HepG2 (cell line): Measurements from ENCODE around the gene ALG10. TPM values are rescaled to one million over a fixed set of nuclear protein-coding genes. Genes with fewer than 3 reads are reported as not detected.
A peak's percentile ranks its signal among the peaks of the same experiment; 100 is the strongest.
"Not testable (repeated sequence)": the region's sequence is repeated elsewhere in the genome, so short reads cannot be mapped to it uniquely, and the experiment has no call there.

ENCODE experiments used
- ATAC-seq: fragments of 200-7000 bp; cut with Tn5 transposase; 3 replicates; pipeline ENCODE4 v1.9.1; 2020; ENCODE audit warnings: mild to moderate bottlenecking, moderate library complexity
- BruUV-seq: library from RNA; stranded (reverse); fragments of 400-500 nt; replicated peaks from 2 replicates; lab custom pipeline; 2021; lab: Mats Ljungman, UMichigan
- CTCF ChIA-PET: fragments of 300-600 bp; formaldehyde crosslinking; extraction: SDS; loops from one replicate; lab custom pipeline; 2021; ENCODE audit warnings: low total read pairs, inconsistent platforms, low intra/inter-chr PET ratio; lab: Yijun Ruan, JAX
- POLR2A ChIA-PET: fragments of 350-600 bp; sonication (Branson Sonifier 250); formaldehyde crosslinking; loops from one replicate; lab custom pipeline; 2020; ENCODE audit warnings: antibody characterized with exemption, inconsistent platforms; lab: Yijun Ruan, JAX
- DNase-seq: peaks from one replicate; pipeline ENCODE4 v3.0.0-alpha.2; 2015; ENCODE audit warnings: low spot score
- FAIRE-seq: peaks from 3 replicates; lab custom pipeline; 2011; peaks lifted over from hg19 to GRCh38; lab: Jason Lieb, UNC
- H2AFZ ChIP-seq: one replicate; pipeline ENCODE4 v1.6.1; 2011; ENCODE audit warnings: low read length, inconsistent platforms
- H3K27ac ChIP-seq: fragments of 300-600 bp; 3 replicates; pipeline ENCODE4 v1.8.0; 2011; ENCODE audit warnings: mixed run types, mild to moderate bottlenecking, mixed read lengths, low read length, inconsistent platforms; ENCODE audit not compliant: insufficient read depth; ENCODE audit errors: extremely low read length
- H3K27me3 ChIP-seq, 2 experiments: fragments of 200-600 bp in 1 of 2; 2 replicates in 1 of 2; 3 replicates in 1 of 2; pipeline versions ENCODE4 v1.6.0 to v1.8.0; 2011; ENCODE audit warnings: low read length in 2 of 2, mild to moderate bottlenecking in 2 of 2, moderate library complexity in 2 of 2, inconsistent platforms in 1 of 2; ENCODE audit not compliant: insufficient read depth in 2 of 2, control insufficient read depth in 1 of 2
- H3K36me3 ChIP-seq, 2 experiments: fragments of 200-600 bp in 1 of 2; replicated peaks in 1 of 2; 2 replicates in 1 of 2; 3 replicates in 1 of 2; pipeline versions ENCODE4 v1.5.1 to v1.8.0; 2011; ENCODE audit warnings: low read length in 2 of 2, inconsistent platforms in 1 of 2; ENCODE audit not compliant: insufficient read depth in 2 of 2, control insufficient read depth in 1 of 2
- H3K4me1 ChIP-seq: 2 replicates; pipeline ENCODE4 v1.5.1; 2012; ENCODE audit warnings: low read length, inconsistent platforms; ENCODE audit not compliant: insufficient read depth
- H3K4me2 ChIP-seq: 2 replicates; pipeline ENCODE4 v1.6.0; 2011; ENCODE audit warnings: low read depth, low read length, inconsistent platforms
- H3K4me3 ChIP-seq, 3 experiments: fragments of 200-600 bp in 1 of 3; sonication (generic), shearing (Covaris generic) in 1 of 3; replicated peaks in 1 of 3; 2 replicates each; pipeline ENCODE4 v1.5.1; 2011 to 2016; ENCODE audit warnings: low read length in 3 of 3, inconsistent platforms in 2 of 3, low read depth in 2 of 3, mild to moderate bottlenecking in 2 of 3, control low read depth in 1 of 3, mixed read lengths in 1 of 3; ENCODE audit not compliant: insufficient read depth in 1 of 3
- H3K79me2 ChIP-seq: one replicate; pipeline ENCODE4 v1.6.1; 2011; ENCODE audit warnings: low read length, inconsistent platforms; ENCODE audit not compliant: insufficient read depth
- H3K9ac ChIP-seq: 2 replicates; pipeline ENCODE4 v1.6.0; 2011; ENCODE audit warnings: mild to moderate bottlenecking, low read depth, low read length, inconsistent platforms; ENCODE audit not compliant: insufficient read depth
- H3K9me3 ChIP-seq: 2 replicates; pipeline ENCODE4 v1.5.1; 2012; ENCODE audit warnings: mild to moderate bottlenecking, low read length
- H4K20me1 ChIP-seq: 2 replicates; pipeline ENCODE4 v1.6.0; 2011; ENCODE audit warnings: inconsistent platforms, mild to moderate bottlenecking, low read length, moderate library complexity; ENCODE audit not compliant: insufficient read depth
- BRD4 ChIP-seq: sonication (generic); formaldehyde crosslinking; IDR thresholded peaks from 2 replicates; pipeline ENCODE4 v1.4.0; 2020; ENCODE audit warnings: missing genetic modification reagents
- DPF2 ChIP-seq: sonication (generic); formaldehyde crosslinking; IDR thresholded peaks from 2 replicates; pipeline ENCODE4 v1.4.0; 2020; ENCODE audit warnings: mild to moderate bottlenecking, low read depth, missing genetic modification reagents, borderline replicate concordance
- LRRFIP1 ChIP-seq: sonication (generic); formaldehyde crosslinking; conservative IDR thresholded peaks from 2 replicates; pipeline ENCODE4 v1.4.0; 2020; ENCODE audit warnings: missing genetic modification reagents
- MTA3 ChIP-seq: sonication (generic); formaldehyde crosslinking; IDR thresholded peaks from 2 replicates; pipeline ENCODE4 v1.4.0; 2020; ENCODE audit warnings: missing genetic modification reagents
- PLSCR1 ChIP-seq: sonication (generic); formaldehyde crosslinking; IDR thresholded peaks from 2 replicates; pipeline ENCODE4 v1.5.0; 2020; ENCODE audit warnings: missing genetic modification reagents, mild to moderate bottlenecking, borderline replicate concordance
- SALL1 ChIP-seq: sonication (generic); formaldehyde crosslinking; IDR thresholded peaks from 2 replicates; pipeline ENCODE4 v1.8.0; 2022; ENCODE audit warnings: mild to moderate bottlenecking, missing genetic modification reagents
- ZNF160 ChIP-seq: sonication (generic); formaldehyde crosslinking; IDR thresholded peaks from 2 replicates; pipeline ENCODE4 v1.8.0; 2022; ENCODE audit warnings: mild to moderate bottlenecking, inconsistent platforms, missing genetic modification reagents
- ZNF335 ChIP-seq: sonication (generic); formaldehyde crosslinking; IDR thresholded peaks from 2 replicates; pipeline ENCODE4 v1.4.0; 2020; ENCODE audit warnings: missing genetic modification reagents
- ZNF776 ChIP-seq: sonication (generic); formaldehyde crosslinking; IDR thresholded peaks from 2 replicates; pipeline ENCODE4 v1.4.0; 2020; ENCODE audit warnings: mild to moderate bottlenecking, missing genetic modification reagents
- WGBS: methylation state at CpG from one replicate; pipeline ENCODE4 v1.1.6; 2017; ENCODE audit warnings: low lambda C conversion rate; 5-methylcytosine and 5-hydroxymethylcytosine counted together
- in situ Hi-C: cut with HindIII; loops from 2 replicates; pipeline ENCODE4 v1.10.0; 2017; ENCODE audit warnings: low pct_unique_long_range_greater_than_20kb; ENCODE audit not compliant: extremely low pct_ligation_motif_present
- intact Hi-C: fragments of 100-400 bp; cut with micrococcal nuclease; formaldehyde crosslinking; loops from one replicate; pipeline ENCODE4 v1.10.0; 2022; ENCODE audit not compliant: unreplicated experiment
- polyA plus RNA-seq, 8 experiments: library from polyadenylated mRNA; depleted of rRNA in 3 of 8; stranded (reverse) in 7 of 8; unstranded in 1 of 8; fragments of >200 nt; fragmentation: Illumina TruSeq in 4 of 8; extraction: Trizol in 4 of 8; gene quantifications; 2 replicates each; pipeline versions ENCODE4 v1.2.1 to v1.2.3, GENCODE V29; 2011 to 2016; ENCODE audit warnings: low read depth in 4 of 8, missing spikeins in 1 of 8, mixed read lengths in 1 of 8; ENCODE audit not compliant: insufficient read depth in 1 of 8
- total RNA-seq, 5 experiments: library from RNA; depleted of rRNA; stranded (reverse); fragments of >200 nt; fragmentation: Illumina TruSeq; extraction: Trizol; gene quantifications; 2 replicates each; pipeline ENCODE4 v1.2.3, GENCODE V29; 2016; ENCODE audit warnings: low read depth in 1 of 5

ALG10 gene
- total and polyA plus RNA-seq, 2 of the 13 experiments (the other 11 are each of a cell fraction or from before 2014, with no cell fraction given): 7.9 to 17.4 TPM

GRCh38 chr12:34022079-34022830, at the start of gene ALG10 (continued):
- TF ChIP-seq ZNF160 (CRISPR knock-in tag) (no peak), ZNF335 (CRISPR knock-in tag) (peak; percentile 81; the same call in 1 of the 2 replicates), BRD4 (CRISPR knock-in tag) (no peak; the same call in 1 of the 2 replicates), PLSCR1 (CRISPR knock-in tag) (no peak)

GRCh38 chr12:33972884-33973283, 49.4 kb upstream of the ALG10 start:
- POLR2A ChIA-PET, FAIRE-seq: not testable (repeated sequence)

GRCh38 chr12:33977887-33978286, 44.4 kb upstream of the ALG10 start:
- Histone ChIP-seq H4K20me1 (no peaks in the 10 kb centered on the region; the same call in 1 of the 2 replicates), H3K4me3 (no peak overlapping the region), H3K4me1 (no peaks in the 10 kb centered on the region), H3K9me3 (no peaks in the 10 kb centered on the region), H3K79me2 (no peaks in the 10 kb centered on the region), H3K27me3 (no peaks in the 10 kb centered on the region), H3K9ac (no peak overlapping the region), H3K4me2 (no peak overlapping the region), H2AFZ (no peak overlapping the region), H3K36me3 (no peaks in the 10 kb centered on the region), H3K27ac (no peak overlapping the region)
- no TSS peak for BruUV-seq
- FAIRE-seq (no peak), DNase-seq (no peak), ATAC-seq (no peak)
- intact Hi-C loops (no loop called here), in situ Hi-C loops (no loop called here)
- POLR2A ChIA-PET: no interaction called here
- CTCF ChIA-PET: no interaction called here
- 45% methylated on average over 1 of the region's 1 CpG for WGBS
- no peak for TF ChIP-seq DPF2 (CRISPR knock-in tag)
- no peak for TF ChIP-seq ZNF776 (CRISPR knock-in tag)
- no peak for TF ChIP-seq LRRFIP1 (CRISPR knock-in tag)
- no peak for TF ChIP-seq MTA3 (CRISPR knock-in tag)
- no peak for TF ChIP-seq SALL1 (CRISPR knock-in tag)

More at GRCh38 chr12:33972884-33973283, 49.4 kb upstream of the ALG10 start:
- H3K9ac ChIP-seq, H3K9me3 ChIP-seq, H3K79me2 ChIP-seq, intact Hi-C loops, H2AFZ ChIP-seq, in situ Hi-C loops, BruUV-seq, ATAC-seq, CTCF ChIA-PET, H3K4me3 ChIP-seq, H3K27ac ChIP-seq, H3K36me3 ChIP-seq, DNase-seq, H3K4me1 ChIP-seq, H4K20me1 ChIP-seq, H3K4me2 ChIP-seq, H3K27me3 ChIP-seq: not testable (repeated sequence)
- 25% methylated on average over 5 of the region's 5 CpGs for WGBS
